Neutrophil (primary cell): ENCODE measurements around the gene FXR1.
"Not testable (repeated sequence)": the region's sequence is repeated elsewhere in the genome, so short reads cannot be mapped to it uniquely, and the experiment has no call there.

Source experiments
- H3K27ac ChIP-seq: fragments of 200-600 bp; sonication (generic); 2 replicates; pipeline ENCODE4 v1.5.1; 2016; ENCODE audit warnings: mild to moderate bottlenecking, moderate library complexity
- H3K27me3 ChIP-seq: fragments of 200-600 bp; sonication (generic); 2 replicates; pipeline ENCODE4 v1.6.0; 2016; ENCODE audit warnings: mild to moderate bottlenecking
- H3K36me3 ChIP-seq: fragments of 200-600 bp; sonication (generic); 2 replicates; pipeline ENCODE4 v1.5.1; 2017
- H3K4me1 ChIP-seq, 2 experiments: fragments of 200-600 bp in 1 of 2; sonication (generic) in 1 of 2; 1 replicate in 1 of 2; 2 replicates in 1 of 2; pipeline versions ENCODE4 v1.5.1 to v1.6.1; 2013 to 2016; ENCODE audit warnings: low read depth in 1 of 2, low read length in 1 of 2, mild to moderate bottlenecking in 1 of 2, moderate library complexity in 1 of 2; ENCODE audit not compliant: control insufficient read depth in 1 of 2, insufficient read depth in 1 of 2
- H3K4me3 ChIP-seq, 2 experiments: fragments of 200-600 bp in 1 of 2; sonication (generic) in 1 of 2; 1 replicate in 1 of 2; 2 replicates in 1 of 2; pipeline ENCODE4 v1.5.1; 2013 to 2016; ENCODE audit warnings: low read depth in 1 of 2, low read length in 1 of 2, mild to moderate bottlenecking in 1 of 2, moderate library complexity in 1 of 2
- H3K9me3 ChIP-seq: fragments of 200-600 bp; sonication (generic); 2 replicates; pipeline ENCODE4 v1.5.1; 2016
- TF ChIP-seq, protein P1 (sequence below): fragments of 200-600 bp; sonication (generic); IDR thresholded peaks from 2 replicates; pipeline ENCODE4 v1.5.1; 2016; ENCODE audit warnings: antibody characterized with exemption

Gene FXR1

DNA sequence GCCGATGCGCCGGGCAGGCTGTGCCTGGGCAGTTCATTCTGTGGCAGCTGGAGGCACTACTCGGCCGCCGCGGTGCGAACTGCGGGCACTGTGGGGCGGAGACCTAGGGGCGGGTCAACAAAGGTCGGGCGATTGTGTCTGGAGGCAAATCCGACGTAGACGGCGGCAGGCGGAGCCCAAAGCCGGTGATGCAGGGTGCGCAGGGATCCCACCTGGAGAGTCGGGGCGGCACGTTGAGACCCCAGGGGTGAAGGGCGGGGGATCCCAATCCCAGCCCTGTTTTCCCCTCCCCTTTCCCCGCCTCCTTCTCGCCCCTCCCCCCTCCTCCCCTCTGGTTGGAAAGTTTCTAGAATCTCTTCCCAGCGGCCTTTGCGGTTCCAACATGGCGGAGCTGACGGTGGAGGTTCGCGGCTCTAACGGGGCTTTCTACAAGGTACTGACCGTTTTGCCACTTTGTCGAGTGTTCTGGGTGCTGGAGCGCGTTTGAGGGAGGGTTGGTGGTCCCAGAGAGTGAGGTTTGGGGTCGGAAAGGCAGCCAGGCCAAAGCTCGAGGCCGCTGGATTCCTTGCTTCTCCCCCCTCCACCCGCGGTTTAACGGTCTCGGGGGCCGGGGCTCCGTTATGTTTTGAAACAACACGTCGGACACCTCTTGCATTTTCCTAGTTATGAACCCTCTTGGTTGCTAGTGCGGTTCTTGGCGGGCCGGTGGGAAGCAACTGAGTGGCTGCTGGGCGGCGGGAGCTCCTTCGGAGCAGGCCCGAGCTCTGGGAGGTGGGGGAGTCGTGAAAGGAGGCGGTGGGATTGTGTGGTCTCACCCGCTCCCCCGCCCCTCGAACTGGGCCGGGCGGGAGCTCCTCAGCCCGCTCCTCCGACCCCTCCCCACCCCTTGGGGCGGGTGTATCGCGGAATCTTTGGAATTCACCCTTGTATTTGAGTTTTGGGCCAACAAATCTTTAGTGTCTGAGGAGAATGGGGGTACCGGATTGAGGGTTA is at the start of gene FXR1:
Gene FXR1, plus strand, starts transcription at position 367 of the 993 bp plus-strand sequence. Its CDS starts 16 bp downstream, at position 383.
- Histone ChIP-seq H3K36me3 (peaks cover 8% of the 10 kb centered on the region), H3K27me3 (no peaks in the 10 kb centered on the region), H3K4me1 (peaks cover 24 to 33% of the 10 kb centered on the region in 2 experiments), H3K9me3 (no peaks in the 10 kb centered on the region), H3K4me3 (peak within 1 kb of the TSS; percentile 80 to 89), H3K27ac (peak within 1 kb of the TSS; percentile 91)
- TF ChIP-seq, protein P1, sequence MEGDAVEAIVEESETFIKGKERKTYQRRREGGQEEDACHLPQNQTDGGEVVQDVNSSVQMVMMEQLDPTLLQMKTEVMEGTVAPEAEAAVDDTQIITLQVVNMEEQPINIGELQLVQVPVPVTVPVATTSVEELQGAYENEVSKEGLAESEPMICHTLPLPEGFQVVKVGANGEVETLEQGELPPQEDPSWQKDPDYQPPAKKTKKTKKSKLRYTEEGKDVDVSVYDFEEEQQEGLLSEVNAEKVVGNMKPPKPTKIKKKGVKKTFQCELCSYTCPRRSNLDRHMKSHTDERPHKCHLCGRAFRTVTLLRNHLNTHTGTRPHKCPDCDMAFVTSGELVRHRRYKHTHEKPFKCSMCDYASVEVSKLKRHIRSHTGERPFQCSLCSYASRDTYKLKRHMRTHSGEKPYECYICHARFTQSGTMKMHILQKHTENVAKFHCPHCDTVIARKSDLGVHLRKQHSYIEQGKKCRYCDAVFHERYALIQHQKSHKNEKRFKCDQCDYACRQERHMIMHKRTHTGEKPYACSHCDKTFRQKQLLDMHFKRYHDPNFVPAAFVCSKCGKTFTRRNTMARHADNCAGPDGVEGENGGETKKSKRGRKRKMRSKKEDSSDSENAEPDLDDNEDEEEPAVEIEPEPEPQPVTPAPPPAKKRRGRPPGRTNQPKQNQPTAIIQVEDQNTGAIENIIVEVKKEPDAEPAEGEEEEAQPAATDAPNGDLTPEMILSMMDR = peak; percentile 92

DNA sequence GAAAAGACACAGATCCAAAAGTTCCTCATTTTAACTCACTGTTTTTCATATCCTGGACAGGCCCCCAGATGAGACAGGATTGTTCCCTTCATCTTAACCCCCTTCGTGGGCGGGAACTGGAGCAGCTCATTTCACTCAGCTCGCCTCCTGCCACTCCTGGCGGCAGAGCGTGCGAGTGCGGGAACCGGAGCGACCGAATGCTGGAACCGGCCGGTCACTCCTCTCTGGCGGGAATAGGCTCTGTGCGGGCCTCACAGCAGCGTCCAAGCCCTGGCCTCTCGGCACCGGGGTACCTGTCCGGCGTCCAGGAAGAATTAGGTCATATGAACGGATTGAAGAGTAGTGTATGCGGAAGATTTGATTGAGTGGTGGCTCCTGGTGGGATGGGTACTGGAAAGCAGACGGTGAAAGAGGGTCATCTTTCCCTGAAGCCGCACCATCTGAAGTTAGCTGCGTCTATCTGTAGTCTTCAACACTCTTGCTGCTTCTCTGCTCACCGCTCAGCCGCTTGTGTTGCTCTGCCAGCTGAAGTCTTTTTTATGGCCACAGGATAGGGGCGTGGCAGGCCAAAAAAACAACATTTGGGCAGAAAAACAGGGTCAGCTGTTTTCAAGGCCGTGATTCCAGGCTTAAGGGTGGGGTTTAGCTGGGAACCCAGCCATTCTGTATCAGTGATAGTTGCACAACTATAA is 42.3 kb upstream of the FXR1 start:
- Histone ChIP-seq H3K4me3 (no peak overlapping the region), H3K9me3 (no peaks in the 10 kb centered on the region), H3K4me1 (no peaks in the 10 kb centered on the region), H3K36me3 (no peaks in the 10 kb centered on the region), H3K27me3 (peaks cover 39% of the 10 kb centered on the region), H3K27ac (no peak overlapping the region)
- TF ChIP-seq, protein P1 = no peak

DNA sequence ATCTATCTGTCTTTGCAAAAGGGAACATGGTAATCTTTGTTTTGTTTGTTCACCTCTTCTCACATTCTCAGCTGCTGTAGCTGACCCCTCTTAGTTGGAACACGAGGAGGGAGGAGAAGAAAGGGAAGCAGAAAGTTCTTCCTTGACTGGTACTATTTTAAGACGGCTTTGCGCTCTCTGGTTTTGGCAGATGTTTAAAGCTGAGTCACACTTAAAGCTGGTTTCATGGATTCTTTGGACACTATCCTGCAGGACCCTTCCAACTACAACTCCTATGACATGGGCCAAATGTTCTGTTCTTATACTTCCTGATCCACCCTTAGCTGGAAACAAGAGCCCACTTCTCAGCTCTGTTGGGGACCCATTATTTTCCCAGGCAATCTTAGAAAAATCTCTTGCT is 40.6 kb upstream of the FXR1 start:
- TF ChIP-seq, protein P1 = no peak
- Histone ChIP-seq H3K9me3 (no peaks in the 10 kb centered on the region), H3K27ac (no peak overlapping the region), H3K4me3 (no peak overlapping the region), H3K4me1 (no peaks in the 10 kb centered on the region), H3K36me3 (no peaks in the 10 kb centered on the region), H3K27me3 (peaks cover 39% of the 10 kb centered on the region)

DNA sequence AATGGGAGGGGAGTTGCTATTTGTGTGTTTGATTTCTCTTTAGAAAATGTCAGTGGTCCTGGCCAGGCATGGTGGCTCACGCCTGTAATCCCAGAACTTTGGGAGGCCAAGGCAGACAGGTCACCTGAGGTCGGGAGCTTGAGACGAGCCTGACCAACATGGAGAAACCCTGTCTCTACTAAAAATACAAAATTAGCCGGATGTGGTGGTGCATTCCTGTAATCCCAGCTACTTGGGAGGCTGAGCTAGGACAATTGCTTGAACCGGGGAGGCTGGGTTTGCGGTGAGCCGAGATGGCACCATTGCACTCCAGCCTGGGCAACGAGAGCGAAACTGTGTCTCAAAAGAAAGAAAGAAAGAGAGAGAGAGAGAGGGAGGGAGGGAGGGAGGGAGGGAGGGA is 40.0 kb upstream of the FXR1 start:
- H3K4me1 ChIP-seq, H3K9me3 ChIP-seq, H3K36me3 ChIP-seq, H3K4me3 ChIP-seq, H3K27ac ChIP-seq: not testable (repeated sequence)
- peaks cover 39% of the 10 kb centered on the region for H3K27me3 ChIP-seq

DNA sequence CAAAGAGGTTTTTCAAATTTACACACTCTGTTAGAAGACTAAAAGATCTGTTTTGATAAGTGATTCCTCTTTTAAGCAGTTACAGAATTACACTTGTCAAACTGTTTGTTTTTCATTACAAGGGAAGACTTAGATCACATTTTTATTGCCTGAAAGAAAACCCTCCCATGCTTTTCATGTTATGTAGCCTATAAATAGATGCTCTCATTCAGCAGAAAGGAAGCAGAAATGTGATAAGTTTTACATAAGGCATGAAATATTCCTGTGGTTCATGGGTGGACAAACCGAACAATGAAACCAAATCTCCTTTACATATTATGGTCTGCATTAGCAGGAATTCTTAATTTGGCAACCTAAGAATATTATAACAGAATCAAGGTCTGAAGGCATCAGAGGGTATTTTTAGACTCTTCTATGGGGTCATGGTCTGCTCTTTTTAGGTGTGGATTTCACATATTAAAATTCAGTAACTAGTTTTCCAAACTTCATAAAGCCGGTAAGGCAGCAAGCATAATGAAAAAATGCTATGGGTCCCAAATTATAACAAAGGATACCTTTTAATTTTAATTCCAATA is 37.3 kb upstream of the FXR1 start:
- Histone ChIP-seq H3K27me3 (peaks cover 22% of the 10 kb centered on the region), H3K9me3 (no peaks in the 10 kb centered on the region), H3K4me3 (no peak overlapping the region), H3K36me3 (no peaks in the 10 kb centered on the region), H3K27ac (no peak overlapping the region), H3K4me1 (no peaks in the 10 kb centered on the region)
- TF ChIP-seq, protein P1 = no peak
